Measurements from ENCODE around the gene CDK15. TPM values are rescaled to one million over a fixed set of nuclear protein-coding genes. Genes with fewer than 3 reads are reported as not detected.
A peak's percentile ranks its signal among the peaks of the same experiment; 100 is the strongest.
"Not testable (repeated sequence)": the region's sequence is repeated elsewhere in the genome, so short reads cannot be mapped to it uniquely, and the experiment has no call there.

The CDK15 gene
- total RNA-seq, 1 donor from 2014 or later, result 3.6 TPM

DNA sequence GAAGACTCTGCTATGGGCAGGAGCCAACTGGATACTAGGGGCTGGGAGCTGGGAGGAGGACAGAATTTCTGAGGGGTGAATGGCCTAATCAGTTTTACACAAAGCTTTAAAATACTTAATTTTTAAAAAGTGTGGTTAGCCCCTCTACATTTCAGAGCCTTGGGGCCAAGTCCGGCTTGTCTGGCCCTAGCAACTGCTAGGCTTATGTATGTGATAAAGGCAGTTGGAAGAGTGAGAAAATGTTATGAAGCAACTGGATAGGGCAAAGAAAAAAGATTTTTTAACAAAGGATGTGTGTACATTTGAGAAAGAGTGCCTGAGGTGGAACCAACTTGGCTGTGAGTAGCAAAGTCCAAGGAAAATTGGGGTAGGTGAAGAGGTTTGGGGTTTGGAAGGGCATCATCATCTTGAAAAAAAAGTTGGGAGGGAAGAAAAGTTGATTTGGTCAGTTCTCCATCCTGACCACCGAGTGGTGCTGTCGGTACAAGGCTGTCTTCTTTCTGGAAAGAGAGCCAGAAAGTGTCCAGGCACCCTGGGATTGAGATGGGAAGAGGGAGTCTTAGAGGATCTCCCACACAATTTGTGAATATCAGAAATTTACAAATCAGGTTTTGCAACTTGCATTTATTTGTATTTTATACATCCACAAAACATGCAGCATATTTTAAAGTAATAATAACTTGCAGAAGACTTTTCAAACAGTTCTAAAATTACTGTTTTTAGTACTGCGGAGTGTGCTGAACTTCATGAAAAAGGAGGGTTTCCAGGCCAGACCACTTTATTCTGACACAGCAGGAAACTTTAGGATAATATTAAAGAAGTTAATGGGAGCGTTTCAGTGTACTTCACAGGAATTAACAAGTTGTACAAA, 10.5 kb upstream of the CDK15 start:
- Mint-ChIP-seq H3K9me3 (ENCODE audit: low read depth) (no peaks in the 10 kb centered on the region), H3K36me3 (ENCODE audit: low read depth) (no peaks in the 10 kb centered on the region), H3K27me3 (ENCODE audit: low read depth) (no peaks in the 10 kb centered on the region), H3K4me1 (ENCODE audit: low read depth) (peaks cover 38% of the 10 kb centered on the region), H3K27ac (ENCODE audit: unreplicated experiment) (peak overlapping the region; percentile 96), H3K4me3 (ENCODE audit: unreplicated experiment) (no peak overlapping the region)
- TF ChIP-seq, protein P1, sequence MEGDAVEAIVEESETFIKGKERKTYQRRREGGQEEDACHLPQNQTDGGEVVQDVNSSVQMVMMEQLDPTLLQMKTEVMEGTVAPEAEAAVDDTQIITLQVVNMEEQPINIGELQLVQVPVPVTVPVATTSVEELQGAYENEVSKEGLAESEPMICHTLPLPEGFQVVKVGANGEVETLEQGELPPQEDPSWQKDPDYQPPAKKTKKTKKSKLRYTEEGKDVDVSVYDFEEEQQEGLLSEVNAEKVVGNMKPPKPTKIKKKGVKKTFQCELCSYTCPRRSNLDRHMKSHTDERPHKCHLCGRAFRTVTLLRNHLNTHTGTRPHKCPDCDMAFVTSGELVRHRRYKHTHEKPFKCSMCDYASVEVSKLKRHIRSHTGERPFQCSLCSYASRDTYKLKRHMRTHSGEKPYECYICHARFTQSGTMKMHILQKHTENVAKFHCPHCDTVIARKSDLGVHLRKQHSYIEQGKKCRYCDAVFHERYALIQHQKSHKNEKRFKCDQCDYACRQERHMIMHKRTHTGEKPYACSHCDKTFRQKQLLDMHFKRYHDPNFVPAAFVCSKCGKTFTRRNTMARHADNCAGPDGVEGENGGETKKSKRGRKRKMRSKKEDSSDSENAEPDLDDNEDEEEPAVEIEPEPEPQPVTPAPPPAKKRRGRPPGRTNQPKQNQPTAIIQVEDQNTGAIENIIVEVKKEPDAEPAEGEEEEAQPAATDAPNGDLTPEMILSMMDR (IDR thresholded peaks at IDR 0.05), result peak; percentile 93
- DNase-seq (ENCODE audit: low spot score), result no peak

DNA sequence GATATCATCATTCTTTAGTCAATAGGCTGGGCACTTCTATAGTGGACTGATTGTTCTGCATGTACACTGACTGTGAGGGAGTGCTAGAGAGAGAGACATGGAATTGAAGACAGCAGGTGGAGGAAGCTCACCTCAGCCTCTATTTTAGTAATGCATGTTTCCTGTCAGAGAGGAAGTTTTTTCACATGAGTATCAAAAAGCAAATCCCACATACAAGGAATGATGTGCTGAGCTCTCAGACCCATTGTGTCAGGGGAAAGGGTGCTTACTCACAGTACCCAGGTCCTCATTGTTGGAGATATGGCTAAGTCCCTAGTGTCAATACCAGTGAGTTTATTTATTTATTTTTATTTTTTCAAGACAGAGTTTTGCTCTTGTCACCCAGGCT, 9.9 kb upstream of the CDK15 start:
- H3K4me1 Mint-ChIP-seq (ENCODE audit: low read depth), result peaks cover 38% of the 10 kb centered on the region
- no peaks in the 10 kb centered on the region for H3K36me3 Mint-ChIP-seq (ENCODE audit: low read depth)
- no peak overlapping the region for H3K4me3 Mint-ChIP-seq (ENCODE audit: unreplicated experiment)
- H3K27ac Mint-ChIP-seq (ENCODE audit: unreplicated experiment), result peak overlapping the region; percentile 96
- no peaks in the 10 kb centered on the region for H3K27me3 Mint-ChIP-seq (ENCODE audit: low read depth)
- no peak for DNase-seq (ENCODE audit: low spot score)
- H3K9me3 Mint-ChIP-seq (ENCODE audit: low read depth), result no peaks in the 10 kb centered on the region
- TF ChIP-seq, protein P1 (IDR thresholded peaks at IDR 0.05), result no peak

DNA sequence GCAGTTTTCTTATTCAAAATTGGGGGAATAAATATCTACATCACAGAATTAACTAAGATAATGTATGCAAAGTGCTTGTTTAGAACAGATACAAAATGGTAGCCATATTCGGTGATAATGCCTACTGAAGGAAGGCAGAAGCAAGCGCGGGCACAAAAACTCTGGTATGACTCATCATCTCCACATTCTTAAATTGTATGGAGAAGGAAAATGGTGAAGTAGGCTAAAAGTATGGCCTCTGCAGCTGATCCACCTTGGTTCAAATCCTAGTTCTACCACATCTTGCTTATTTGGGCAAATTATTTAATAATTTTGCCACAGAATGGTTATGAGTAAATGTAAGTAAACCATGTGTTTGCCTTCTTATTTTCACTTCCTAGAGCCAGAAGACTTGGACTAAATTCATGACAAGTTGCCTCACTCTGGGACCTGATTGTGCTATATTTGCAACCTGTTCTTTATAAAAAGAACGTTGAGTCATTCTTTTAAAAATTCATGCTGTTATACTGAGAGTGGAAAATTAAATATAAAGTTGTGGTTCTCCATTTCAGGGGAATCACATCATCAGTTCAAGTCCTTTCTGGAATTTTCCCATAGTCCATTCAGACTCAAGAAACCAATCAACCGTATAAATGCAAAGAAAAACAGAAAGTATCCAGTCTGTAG, 9.0 kb upstream of the CDK15 start:
- no peaks in the 10 kb centered on the region for H3K27me3 Mint-ChIP-seq (ENCODE audit: low read depth)
- H3K4me1 Mint-ChIP-seq (ENCODE audit: low read depth), result peaks cover 38% of the 10 kb centered on the region
- no peak for DNase-seq (ENCODE audit: low spot score)
- H3K9me3 Mint-ChIP-seq (ENCODE audit: low read depth), result peaks cover 3% of the 10 kb centered on the region
- peaks cover 1% of the 10 kb centered on the region for H3K36me3 Mint-ChIP-seq (ENCODE audit: low read depth)
- peak overlapping the region; percentile 20 for H3K4me3 Mint-ChIP-seq (ENCODE audit: unreplicated experiment)
- H3K27ac Mint-ChIP-seq (ENCODE audit: unreplicated experiment), result peak overlapping the region; percentile 96
- TF ChIP-seq, protein P1 (IDR thresholded peaks at IDR 0.05), result no peak

DNA sequence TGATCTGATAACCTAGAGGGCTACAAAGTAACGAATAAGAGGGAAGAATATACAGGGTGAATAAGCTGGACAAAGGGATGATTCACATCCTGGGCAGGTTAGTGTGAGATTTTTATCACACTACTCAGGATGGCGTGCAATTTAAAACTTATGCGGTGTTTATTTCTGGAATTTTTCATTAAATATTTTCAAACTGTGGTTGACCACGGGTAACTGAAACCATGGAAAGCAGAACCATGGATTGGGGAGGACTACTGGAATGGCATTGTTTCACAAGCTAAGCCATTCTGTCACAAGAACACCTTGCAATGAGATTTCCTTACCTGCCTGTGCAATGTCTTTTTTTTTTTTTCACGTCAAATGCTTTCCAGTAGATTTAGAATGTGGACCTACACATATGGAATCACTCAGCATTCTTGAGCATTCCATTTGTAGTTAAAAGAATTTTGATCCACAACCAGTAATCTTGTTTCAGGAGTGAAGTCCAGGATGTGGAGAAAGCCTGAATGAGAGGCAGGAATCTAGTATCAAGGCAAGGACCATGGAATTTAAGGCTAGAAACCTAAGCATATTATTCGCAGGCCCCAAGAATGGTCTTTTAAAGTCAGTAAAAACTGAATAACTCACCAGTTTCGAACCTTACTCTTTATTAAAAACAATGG, 8.0 kb upstream of the CDK15 start:
- Mint-ChIP-seq H3K27ac (ENCODE audit: unreplicated experiment) (peak overlapping the region; percentile 96), H3K4me1 (ENCODE audit: low read depth) (peaks cover 40% of the 10 kb centered on the region), H3K27me3 (ENCODE audit: low read depth) (no peaks in the 10 kb centered on the region), H3K4me3 (ENCODE audit: unreplicated experiment) (no peak overlapping the region), H3K9me3 (ENCODE audit: low read depth) (peaks cover 5% of the 10 kb centered on the region), H3K36me3 (ENCODE audit: low read depth) (peaks cover 4% of the 10 kb centered on the region)
- DNase-seq (ENCODE audit: low spot score), result no peak
- TF ChIP-seq, protein P1 (IDR thresholded peaks at IDR 0.05), result no peak

DNA sequence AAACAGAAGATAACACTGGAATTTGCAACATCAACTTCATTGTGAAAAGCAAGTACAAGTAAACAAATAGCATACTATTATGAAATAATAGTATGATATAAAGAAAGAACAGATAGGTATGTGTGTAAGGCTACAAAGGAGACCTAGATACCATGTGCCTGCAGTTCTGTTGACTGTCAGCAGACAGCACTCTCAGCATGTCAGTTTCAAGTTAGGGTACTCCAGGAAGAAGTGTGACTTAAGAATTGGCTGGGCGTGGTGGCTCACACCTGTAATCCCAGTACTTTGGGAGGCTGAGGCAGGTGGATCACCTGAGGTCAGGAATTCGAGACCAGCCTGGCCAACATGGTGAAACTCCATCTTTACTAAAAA, 7.4 kb upstream of the CDK15 start:
- not testable (repeated sequence) for DNase-seq (ENCODE audit: low spot score); H3K9me3 Mint-ChIP-seq (ENCODE audit: low read depth); H3K27me3 Mint-ChIP-seq (ENCODE audit: low read depth); H3K4me3 Mint-ChIP-seq (ENCODE audit: unreplicated experiment); H3K36me3 Mint-ChIP-seq (ENCODE audit: low read depth)
- Mint-ChIP-seq H3K27ac (ENCODE audit: unreplicated experiment) (peak overlapping the region; percentile 96), H3K4me1 (ENCODE audit: low read depth) (peaks cover 44% of the 10 kb centered on the region)
- TF ChIP-seq, protein P1 (IDR thresholded peaks at IDR 0.05), result peak; percentile 80

All from chondrocyte (in vitro differentiated cells).